SK-N-SH (cell line): ENCODE results near the gene SMIM10.
"Not testable (repeated sequence)": the region's sequence is repeated elsewhere in the genome, so short reads cannot be mapped to it uniquely, and the experiment has no call there.

Experiments
- CTCF ChIP-seq: fragments of 200-600 bp; sonication (generic); IDR thresholded peaks from 2 replicates; pipeline ENCODE4 v1.6.1; 2017; ENCODE audit warnings: antibody characterized with exemption, mild to moderate bottlenecking, moderate library complexity
- EZH2phosphoT487 ChIP-seq: fragments of 200-600 bp; sonication (generic); IDR thresholded peaks from 2 replicates; pipeline ENCODE4 v1.6.1; 2017; ENCODE audit warnings: low read depth, mixed run types, mild to moderate bottlenecking, antibody characterized with exemption, moderate library complexity, borderline replicate concordance
- IRF3 ChIP-seq: fragments of 150-350 bp; IDR thresholded peaks from 2 replicates; pipeline ENCODE4 v1.6.1; 2016; ENCODE audit warnings: mild to moderate bottlenecking, low read depth, low read length
- MEF2A ChIP-seq: IDR thresholded peaks from 2 replicates; pipeline ENCODE4 v1.4.0; 2012; ENCODE audit warnings: low read depth, borderline replicate concordance
- PBX3 ChIP-seq: IDR thresholded peaks from 2 replicates; pipeline ENCODE4; 2012
- POLR2AphosphoS5 ChIP-seq: IDR thresholded peaks from 2 replicates; pipeline ENCODE4 v1.6.1; 2012; ENCODE audit warnings: low read depth, low read length
- RAD21 ChIP-seq: IDR thresholded peaks from 2 replicates; pipeline ENCODE4 v1.6.1; 2012; ENCODE audit warnings: mild to moderate bottlenecking, low read length
- RCOR1 ChIP-seq: fragments of 150-350 bp; IDR thresholded peaks from 2 replicates; pipeline ENCODE4 v1.6.1; 2017; ENCODE audit warnings: antibody characterized with exemption, low read length
- REST ChIP-seq: IDR thresholded peaks from 2 replicates; pipeline ENCODE4 v1.6.1; 2012; ENCODE audit warnings: mild to moderate bottlenecking, low read depth, low read length, moderate library complexity
- TAF1 ChIP-seq: IDR thresholded peaks from 2 replicates; pipeline ENCODE4 v1.6.1; 2012; ENCODE audit warnings: low read depth, mild to moderate bottlenecking, low read length, moderate library complexity, borderline replicate concordance

- not testable (repeated sequence) for TF ChIP-seq RAD21, CTCF, POLR2AphosphoS5, RCOR1, EZH2phosphoT487, REST, PBX3, TAF1, MEF2A, IRF3
These were observed 30.4 kb upstream of the SMIM10 start for GRCh38 chrX:134960366-134960765.
